ENCODE measurements around the gene NTF4.

DNA sequence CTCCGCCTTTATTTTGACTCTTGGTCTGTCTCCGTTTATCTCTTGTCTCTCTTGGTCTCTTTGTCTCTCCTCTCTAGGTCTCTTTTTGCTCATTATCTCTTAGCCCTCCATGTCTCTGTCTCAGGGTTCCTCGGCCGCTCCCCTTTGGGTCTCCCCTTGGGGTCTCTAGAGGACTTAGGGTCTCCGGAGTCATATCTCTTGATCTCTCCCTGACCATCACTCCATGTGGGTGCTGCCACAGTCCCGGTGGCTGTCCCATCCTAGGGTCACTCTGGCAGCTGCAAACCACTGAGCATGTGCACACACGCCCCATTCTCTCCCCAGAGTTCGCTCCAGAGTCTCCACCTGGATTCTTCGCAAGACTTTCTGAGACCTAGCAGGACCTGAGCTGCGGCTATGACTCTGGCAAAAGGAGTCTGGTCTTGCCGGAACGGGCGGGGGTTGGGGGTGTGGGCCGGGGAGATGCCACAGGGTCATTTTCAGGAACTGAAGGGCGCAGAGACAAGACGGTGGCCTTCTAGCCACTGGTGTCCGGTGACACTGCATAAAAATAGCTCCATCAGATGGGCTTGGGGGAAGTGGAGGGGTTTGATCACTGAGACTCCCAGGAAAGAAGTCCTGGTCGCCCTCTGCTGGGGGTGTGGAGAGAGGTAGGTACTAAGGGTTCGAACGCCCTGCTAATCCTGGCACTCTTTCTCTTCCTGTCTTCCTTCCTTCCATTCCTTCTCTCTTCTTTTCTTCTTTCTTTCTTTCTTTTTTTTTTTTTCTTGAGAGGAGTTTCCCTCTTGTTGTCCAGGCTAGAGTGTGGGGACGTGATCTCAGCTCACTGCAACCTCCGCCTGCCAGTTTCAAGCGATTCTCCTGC is 9.1 kb upstream of the NTF4 start:
- TF ChIP-seq, protein P1, sequence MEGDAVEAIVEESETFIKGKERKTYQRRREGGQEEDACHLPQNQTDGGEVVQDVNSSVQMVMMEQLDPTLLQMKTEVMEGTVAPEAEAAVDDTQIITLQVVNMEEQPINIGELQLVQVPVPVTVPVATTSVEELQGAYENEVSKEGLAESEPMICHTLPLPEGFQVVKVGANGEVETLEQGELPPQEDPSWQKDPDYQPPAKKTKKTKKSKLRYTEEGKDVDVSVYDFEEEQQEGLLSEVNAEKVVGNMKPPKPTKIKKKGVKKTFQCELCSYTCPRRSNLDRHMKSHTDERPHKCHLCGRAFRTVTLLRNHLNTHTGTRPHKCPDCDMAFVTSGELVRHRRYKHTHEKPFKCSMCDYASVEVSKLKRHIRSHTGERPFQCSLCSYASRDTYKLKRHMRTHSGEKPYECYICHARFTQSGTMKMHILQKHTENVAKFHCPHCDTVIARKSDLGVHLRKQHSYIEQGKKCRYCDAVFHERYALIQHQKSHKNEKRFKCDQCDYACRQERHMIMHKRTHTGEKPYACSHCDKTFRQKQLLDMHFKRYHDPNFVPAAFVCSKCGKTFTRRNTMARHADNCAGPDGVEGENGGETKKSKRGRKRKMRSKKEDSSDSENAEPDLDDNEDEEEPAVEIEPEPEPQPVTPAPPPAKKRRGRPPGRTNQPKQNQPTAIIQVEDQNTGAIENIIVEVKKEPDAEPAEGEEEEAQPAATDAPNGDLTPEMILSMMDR (IDR thresholded peaks at IDR 0.05; ENCODE audit: low read depth, low read length) = peak; percentile 26; the same call in 1 of the 2 replicates
- TF ChIP-seq EZH2phosphoT487 (IDR thresholded peaks at IDR 0.05; ENCODE audit: low read depth) = no peak
